ENCODE measurements around the gene NR2F1-AS1.

Gene NR2F1-AS1

GRCh38 chr5:93476251-93476742 is 104.7 kb downstream of the NR2F1-AS1 start:
- no peak overlapping the region for H4K91ac ChIP-seq (ENCODE audit: low read depth, low read length)
- no peak overlapping the region for H3K4ac ChIP-seq (ENCODE audit: low read depth, low read length)
- no peak overlapping the region for H2AFZ ChIP-seq (ENCODE audit: insufficient read depth, low read length, poor library complexity)
- no CpG with 5 or more reads among the region's 2 CpGs for WGBS (ENCODE audit: extremely low coverage, insufficient coverage, insufficient read length)
- H4K12ac ChIP-seq (ENCODE audit: low read depth, low read length), result no peak overlapping the region
- no peak overlapping the region for H3K27ac ChIP-seq (ENCODE audit: low read depth, low read length)
- no peak overlapping the region for H2AK5ac ChIP-seq (ENCODE audit: low read length)
- H2BK5ac ChIP-seq (ENCODE audit: low read depth, low read length, poor library complexity), result no peak overlapping the region
- no peak overlapping the region for H3K9ac ChIP-seq (ENCODE audit: low read length)
- H3K9me3 ChIP-seq (ENCODE audit: insufficient read depth, low read depth, low read length), result no peaks in the 10 kb centered on the region
- no peak overlapping the region for H2BK120ac ChIP-seq (ENCODE audit: insufficient read depth, low read length, poor library complexity)
- H3K23ac ChIP-seq (ENCODE audit: low read length), result no peak overlapping the region
- H3K4me2 ChIP-seq (ENCODE audit: low read length), result no peak overlapping the region
- H3K79me1 ChIP-seq (ENCODE audit: low read length), result no peaks in the 10 kb centered on the region
- H3K4me1 ChIP-seq (ENCODE audit: control insufficient read depth in 1 of 2, insufficient read depth in 2 of 2, low read length in 2 of 2), result no peaks in the 10 kb centered on the region
- H3K14ac ChIP-seq (ENCODE audit: low read length), result no peak overlapping the region
- H3K36me3 ChIP-seq (ENCODE audit: control insufficient read depth in 1 of 2, insufficient read depth in 2 of 2, low read length in 2 of 2), result no peaks in the 10 kb centered on the region
- H3K27me3 ChIP-seq (ENCODE audit: insufficient read depth, low read length), result no peaks in the 10 kb centered on the region
- no peak overlapping the region for H4K8ac ChIP-seq (ENCODE audit: low read depth, low read length)
- DNase-seq, result no peak
- H3K18ac ChIP-seq (ENCODE audit: low read length), result no peak overlapping the region
- H2BK12ac ChIP-seq (ENCODE audit: low read length), result no peak overlapping the region
- H3K79me2 ChIP-seq (ENCODE audit: control insufficient read depth, insufficient read depth, low read length, poor library complexity), result no peaks in the 10 kb centered on the region
- H3K4me3 ChIP-seq (ENCODE audit: low read depth, low read length), result no peak overlapping the region

- H3K27me3 ChIP-seq (ENCODE audit: insufficient read depth, low read length), result no peaks in the 10 kb centered on the region
- H3K4me1 ChIP-seq (ENCODE audit: control insufficient read depth in 1 of 2, insufficient read depth in 2 of 2, low read length in 2 of 2), result no peaks in the 10 kb centered on the region
- no peak overlapping the region for H3K27ac ChIP-seq (ENCODE audit: low read depth, low read length)
- H3K4me3 ChIP-seq (ENCODE audit: low read depth, low read length), result no peak overlapping the region
- H3K4ac ChIP-seq (ENCODE audit: low read depth, low read length), result no peak overlapping the region
- H4K91ac ChIP-seq (ENCODE audit: low read depth, low read length), result no peak overlapping the region
- no peaks in the 10 kb centered on the region for H3K79me2 ChIP-seq (ENCODE audit: control insufficient read depth, insufficient read depth, low read length, poor library complexity)
- no peak overlapping the region for H2AFZ ChIP-seq (ENCODE audit: insufficient read depth, low read length, poor library complexity)
- no peak overlapping the region for H3K14ac ChIP-seq (ENCODE audit: low read length)
- H3K36me3 ChIP-seq (ENCODE audit: control insufficient read depth in 1 of 2, insufficient read depth in 2 of 2, low read length in 2 of 2), result peaks cover 0 to 1% of the 10 kb centered on the region in 2 experiments
- no peak for DNase-seq
- H4K8ac ChIP-seq (ENCODE audit: low read depth, low read length), result no peak overlapping the region
- H2BK5ac ChIP-seq (ENCODE audit: low read depth, low read length, poor library complexity), result no peak overlapping the region
- H3K4me2 ChIP-seq (ENCODE audit: low read length), result no peak overlapping the region
- H2BK12ac ChIP-seq (ENCODE audit: low read length), result no peak overlapping the region
- no peak overlapping the region for H4K12ac ChIP-seq (ENCODE audit: low read depth, low read length)
- no CpG with 5 or more reads among the region's 1 CpG for WGBS (ENCODE audit: extremely low coverage, insufficient coverage, insufficient read length)
- H3K79me1 ChIP-seq (ENCODE audit: low read length), result no peaks in the 10 kb centered on the region
- H3K9me3 ChIP-seq (ENCODE audit: insufficient read depth, low read depth, low read length), result peaks cover 8% of the 10 kb centered on the region
- no peak overlapping the region for H2AK5ac ChIP-seq (ENCODE audit: low read length)
- H2BK120ac ChIP-seq (ENCODE audit: insufficient read depth, low read length, poor library complexity), result no peak overlapping the region
- no peak overlapping the region for H3K18ac ChIP-seq (ENCODE audit: low read length)
- H3K9ac ChIP-seq (ENCODE audit: low read length), result no peak overlapping the region
- H3K23ac ChIP-seq (ENCODE audit: low read length), result no peak overlapping the region
These were observed 118.1 kb downstream of the NR2F1-AS1 start for GRCh38 chr5:93462916-93463315.

GRCh38 chr5:93461756-93462155 is 119.3 kb downstream of the NR2F1-AS1 start:
- Histone ChIP-seq H3K4me2 (ENCODE audit: low read length) (no peak overlapping the region), H3K4me1 (ENCODE audit: control insufficient read depth in 1 of 2, insufficient read depth in 2 of 2, low read length in 2 of 2) (no peaks in the 10 kb centered on the region), H3K79me2 (ENCODE audit: control insufficient read depth, insufficient read depth, low read length, poor library complexity) (no peaks in the 10 kb centered on the region), H3K23ac (ENCODE audit: low read length) (no peak overlapping the region), H3K4ac (ENCODE audit: low read depth, low read length) (no peak overlapping the region), H4K91ac (ENCODE audit: low read depth, low read length) (no peak overlapping the region), H2BK12ac (ENCODE audit: low read length) (no peak overlapping the region), H2BK120ac (ENCODE audit: insufficient read depth, low read length, poor library complexity) (no peak overlapping the region), H2AK5ac (ENCODE audit: low read length) (no peak overlapping the region), H3K14ac (ENCODE audit: low read length) (no peak overlapping the region), H3K27ac (ENCODE audit: low read depth, low read length) (no peak overlapping the region), H2AFZ (ENCODE audit: insufficient read depth, low read length, poor library complexity) (no peak overlapping the region), H4K12ac (ENCODE audit: low read depth, low read length) (no peak overlapping the region), H3K36me3 (ENCODE audit: control insufficient read depth in 1 of 2, insufficient read depth in 2 of 2, low read length in 2 of 2) (peaks cover 0 to 1% of the 10 kb centered on the region in 2 experiments), H2BK5ac (ENCODE audit: low read depth, low read length, poor library complexity) (no peak overlapping the region), H3K9me3 (ENCODE audit: insufficient read depth, low read depth, low read length) (peaks cover 8% of the 10 kb centered on the region), H3K27me3 (ENCODE audit: insufficient read depth, low read length) (no peaks in the 10 kb centered on the region), H3K9ac (ENCODE audit: low read length) (no peak overlapping the region), H3K4me3 (ENCODE audit: low read depth, low read length) (no peak overlapping the region), H4K8ac (ENCODE audit: low read depth, low read length) (no peak overlapping the region), H3K18ac (ENCODE audit: low read length) (no peak overlapping the region), H3K79me1 (ENCODE audit: low read length) (no peaks in the 10 kb centered on the region)
- no peak for DNase-seq
- WGBS (ENCODE audit: extremely low coverage, insufficient coverage, insufficient read length), result no CpG with 5 or more reads among the region's 1 CpG

GRCh38 chr5:93460286-93460685 is 120.7 kb downstream of the NR2F1-AS1 start:
- Histone ChIP-seq H3K4ac (ENCODE audit: low read depth, low read length) (no peak overlapping the region), H4K8ac (ENCODE audit: low read depth, low read length) (no peak overlapping the region), H2BK120ac (ENCODE audit: insufficient read depth, low read length, poor library complexity) (no peak overlapping the region), H3K27ac (ENCODE audit: low read depth, low read length) (no peak overlapping the region), H3K18ac (ENCODE audit: low read length) (no peak overlapping the region), H3K79me2 (ENCODE audit: control insufficient read depth, insufficient read depth, low read length, poor library complexity) (no peaks in the 10 kb centered on the region), H2AFZ (ENCODE audit: insufficient read depth, low read length, poor library complexity) (no peak overlapping the region), H4K91ac (ENCODE audit: low read depth, low read length) (no peak overlapping the region), H2BK5ac (ENCODE audit: low read depth, low read length, poor library complexity) (no peak overlapping the region), H3K79me1 (ENCODE audit: low read length) (no peaks in the 10 kb centered on the region), H3K9ac (ENCODE audit: low read length) (no peak overlapping the region), H2AK5ac (ENCODE audit: low read length) (no peak overlapping the region), H3K9me3 (ENCODE audit: insufficient read depth, low read depth, low read length) (peaks cover 8% of the 10 kb centered on the region), H3K23ac (ENCODE audit: low read length) (no peak overlapping the region), H3K27me3 (ENCODE audit: insufficient read depth, low read length) (no peaks in the 10 kb centered on the region), H4K12ac (ENCODE audit: low read depth, low read length) (no peak overlapping the region), H2BK12ac (ENCODE audit: low read length) (no peak overlapping the region), H3K4me2 (ENCODE audit: low read length) (no peak overlapping the region), H3K4me3 (ENCODE audit: low read depth, low read length) (no peak overlapping the region), H3K4me1 (ENCODE audit: control insufficient read depth in 1 of 2, insufficient read depth in 2 of 2, low read length in 2 of 2) (no peaks in the 10 kb centered on the region), H3K14ac (ENCODE audit: low read length) (no peak overlapping the region), H3K36me3 (ENCODE audit: control insufficient read depth in 1 of 2, insufficient read depth in 2 of 2, low read length in 2 of 2) (peaks cover 0 to 1% of the 10 kb centered on the region in 2 experiments)
- no peak for DNase-seq
- no CpG with 5 or more reads among the region's 2 CpGs for WGBS (ENCODE audit: extremely low coverage, insufficient coverage, insufficient read length)
